GM12878 (cell line): ENCODE measurements around the gene ARHGEF17. TPM values are rescaled to one million over a fixed set of nuclear protein-coding genes. Genes with fewer than 3 reads are reported as not detected.

ENCODE experiments used
- ATAC-seq: fragments of 200-7000 bp; cut with Tn5 transposase; 3 replicates; pipeline ENCODE4 v1.9.1; 2020; ENCODE audit warnings: mild to moderate bottlenecking, moderate library complexity
- BruUV-seq: library from RNA; stranded (reverse); fragments of 400-500 nt; replicated peaks from 2 replicates; lab custom pipeline; 2021; lab: Mats Ljungman, UMichigan
- CTCF ChIA-PET: fragments of 300-600 bp; sonication (Branson Sonifier 250); formaldehyde crosslinking; extraction: SDS; loops from one replicate; lab custom pipeline; 2021; ENCODE audit warnings: inconsistent platforms; lab: Yijun Ruan, JAX
- POLR2A ChIA-PET: fragments of 350-600 bp; formaldehyde crosslinking; extraction: SDS; loops from one replicate; lab custom pipeline; 2021; ENCODE audit warnings: inconsistent platforms; lab: Charles Lee
- RAD21 ChIA-PET: fragments of 300-600 bp; sonication (Branson Sonifier 250); formaldehyde crosslinking; loops from one replicate; lab custom pipeline; 2023; ENCODE audit warnings: antibody characterized with exemption; ENCODE audit not compliant: unreplicated experiment; lab: Charles Lee
- SMC1A ChIA-PET: fragments of 300-600 bp; sonication (Branson Sonifier 250); formaldehyde crosslinking; loops from one replicate; lab custom pipeline; 2023; ENCODE audit not compliant: unreplicated experiment, uncharacterized antibody; lab: Charles Lee
- DNase-seq: peaks from one replicate; pipeline ENCODE4 v3.0.0-alpha.2; 2011; ENCODE audit warnings: low read depth, low spot score
- FAIRE-seq: peaks from 3 replicates; lab custom pipeline; 2011; peaks lifted over from hg19 to GRCh38; lab: Jason Lieb, UNC
- H2AFZ ChIP-seq: 2 replicates; pipeline ENCODE4 v1.6.0; 2011; ENCODE audit warnings: low read depth, low read length, control low read depth; ENCODE audit not compliant: control insufficient read depth
- H3K27ac ChIP-seq: 2 replicates; pipeline ENCODE4 v1.5.1; 2011; ENCODE audit warnings: control low read depth; ENCODE audit not compliant: control insufficient read depth, insufficient read depth
- H3K27me3 ChIP-seq, 2 experiments: replicated peaks in 1 of 2; 2 replicates each; pipeline versions ENCODE4 v1.6.0 to v1.6.1; 2011; ENCODE audit warnings: low read length in 1 of 2; ENCODE audit not compliant: control insufficient read depth in 2 of 2, insufficient read depth in 2 of 2
- H3K36me3 ChIP-seq, 2 experiments: 2 replicates each; pipeline ENCODE4 v1.5.1; 2011; ENCODE audit warnings: low read length in 1 of 2; ENCODE audit not compliant: control insufficient read depth in 2 of 2, insufficient read depth in 2 of 2
- H3K4me1 ChIP-seq: 2 replicates; pipeline ENCODE4 v1.6.1; 2011; ENCODE audit warnings: mild to moderate bottlenecking, low read length, moderate library complexity, mixed read lengths; ENCODE audit not compliant: control insufficient read depth, insufficient read depth
- H3K4me2 ChIP-seq: 2 replicates; pipeline ENCODE4 v1.6.0; 2011; ENCODE audit warnings: control low read depth; ENCODE audit not compliant: control insufficient read depth, insufficient read depth
- H3K4me3 ChIP-seq: fragments of 200-600 bp; sonication (generic); 2 replicates; pipeline ENCODE4 v1.5.1; 2016
- H3K79me2 ChIP-seq: 2 replicates; pipeline ENCODE4 v1.6.0; 2011; ENCODE audit warnings: low read length; ENCODE audit not compliant: control insufficient read depth, insufficient read depth
- H3K9ac ChIP-seq: 2 replicates; pipeline ENCODE4 v1.8.0; 2011; ENCODE audit warnings: low read length, control low read depth, mixed read lengths; ENCODE audit not compliant: control insufficient read depth, insufficient read depth
- H3K9me3 ChIP-seq: replicated peaks from 3 replicates; pipeline ENCODE4 v1.5.1; 2011; ENCODE audit warnings: mild to moderate bottlenecking, low read length; ENCODE audit not compliant: control insufficient read depth, insufficient read depth
- H4K20me1 ChIP-seq: 2 replicates; pipeline ENCODE4 v1.6.0; 2011; ENCODE audit not compliant: control insufficient read depth, insufficient read depth
- EED ChIP-seq: sonication (generic); IDR thresholded peaks from 2 replicates; pipeline ENCODE4 v1.6.1; 2016; ENCODE audit warnings: antibody characterized with exemption, low read depth
- EZH2 ChIP-seq: IDR thresholded peaks from 2 replicates; pipeline ENCODE4 v1.6.1; 2012; ENCODE audit warnings: low read depth, mild to moderate bottlenecking, control low read depth, inconsistent platforms, low read length, borderline replicate concordance; ENCODE audit not compliant: control insufficient read depth
- HSF1 ChIP-seq: fragments of 150-350 bp; IDR thresholded peaks from 2 replicates; pipeline ENCODE4 v1.6.1; 2014; ENCODE audit warnings: mild to moderate bottlenecking, low read depth, low read length
- MEF2B ChIP-seq: fragments of 450-650 bp; IDR thresholded peaks from 2 replicates; pipeline ENCODE4 v1.6.1; 2018; ENCODE audit warnings: mild to moderate bottlenecking, moderate library complexity; ENCODE audit not compliant: partially characterized antibody, poor library complexity, severe bottlenecking
- MTA2 ChIP-seq: fragments of 450-650 bp; IDR thresholded peaks from 2 replicates; pipeline ENCODE4 v1.6.1; 2016; ENCODE audit warnings: low read depth, mild to moderate bottlenecking, moderate library complexity
- SMAD5 ChIP-seq: IDR thresholded peaks from 2 replicates; pipeline ENCODE4 v1.6.1; 2016; ENCODE audit warnings: antibody characterized with exemption, low read depth
- WGBS: methylation state at CpG from one replicate; pipeline ENCODE4 v1.1.6; 2016; ENCODE audit warnings: low lambda C conversion rate; ENCODE audit not compliant: insufficient replicate concordance, insufficient coverage; ENCODE audit errors: missing lambda C conversion rate; 5-methylcytosine and 5-hydroxymethylcytosine counted together
- in situ Hi-C: fragments of 300-500 bp; cut with MboI; formaldehyde crosslinking; loops from 9 replicates; pipeline ENCODE4 v1.14.3; 2018; ENCODE audit warnings: mixed read lengths
- intact Hi-C: fragments of 100-400 bp; cut with micrococcal nuclease; formaldehyde crosslinking; loops from one replicate; pipeline ENCODE4 v1.14.2; 2022; ENCODE audit not compliant: unreplicated experiment
- polyA plus RNA-seq, 11 experiments: library from polyadenylated mRNA; depleted of rRNA in 4 of 11; unstranded in 6 of 11; stranded (reverse) in 5 of 11; fragments of >200 nt; fragmentation: Nextera tagmentation in 4 of 11; fragmentation: Illumina TruSeq in 1 of 11; extraction: Ambion mirVana in 4 of 11; extraction: Trizol in 1 of 11; gene quantifications; 1 replicate in 1 of 11; 2 replicates in 10 of 11; pipeline versions ENCODE4 v1.2.1 to v1.2.3, GENCODE V29; 2011 to 2016; ENCODE audit warnings: inconsistent platforms in 2 of 11, missing spikeins in 2 of 11, low read depth in 1 of 11
- total RNA-seq, 4 experiments: library from RNA; depleted of rRNA in 3 of 4; stranded (reverse); fragments of >200 nt in 3 of 4; fragmentation: Illumina TruSeq in 1 of 4; extraction: Trizol in 1 of 4; gene quantifications; 2 replicates each; pipeline versions ENCODE4 v1.2.1 to v1.2.3, GENCODE V29; 2013 to 2021

ARHGEF17 gene
- total and polyA plus RNA-seq, 10 of the 15 experiments (the other 5 are each of a cell fraction or from before 2014, with no cell fraction given): 0.15 to 11.0 (median 1.7) TPM

- Histone ChIP-seq H3K4me3 (no peak overlapping the region), H3K27me3 (no peaks in the 10 kb centered on the region), H3K79me2 (no peaks in the 10 kb centered on the region), H3K4me1 (peaks cover 14% of the 10 kb centered on the region), H3K27ac (no peak overlapping the region), H3K4me2 (no peak overlapping the region), H3K9ac (no peak overlapping the region), H3K36me3 (peaks cover 0 to 2% of the 10 kb centered on the region in 2 experiments; a peak in 1 of 4 replicates), H4K20me1 (no peaks in the 10 kb centered on the region), H3K9me3 (no peaks in the 10 kb centered on the region), H2AFZ (no peak overlapping the region)
- FAIRE-seq (no peak), DNase-seq (no peak), ATAC-seq (no peak)
- 39% methylated on average over 2 of the region's 2 CpGs for WGBS
- ChIA-PET SMC1A (interaction anchor here (1.1 to 6.2 kb wide), 5 partner anchors 31 to 322 kb away, joined by 3 to 134 read pairs (median 5); partner anchors contain the start of gene ARHGEF17), RAD21 (interaction anchor here (0.7 to 6.2 kb wide), 8 partner anchors 12 to 496 kb away, joined by 3 to 227 read pairs (median 3); partner anchors contain the start of gene ARHGEF17), CTCF (interaction anchor here (0.6 to 9.3 kb wide), 8 partner anchors 11 to 411 kb away, joined by 3 to 326 read pairs (median 28); partner anchors contain the start of gene ARHGEF17), POLR2A (interaction anchor here (0.7 to 1.3 kb wide), 3 partner anchors 15 to 47 kb away, joined by 3 to 5 read pairs (median 3); no protein-coding TSS in a partner anchor)
- BruUV-seq: no TSS peak
- TF ChIP-seq MTA2: no peak
- no peak for TF ChIP-seq EED
- TF ChIP-seq HSF1: no peak
- no peak for TF ChIP-seq SMAD5
- no peak for TF ChIP-seq MEF2B
- TF ChIP-seq EZH2: no peak
- in situ Hi-C loops (loop anchor here (5.0 kb wide), 1 partner anchor 46 kb away; no protein-coding TSS in a partner anchor), intact Hi-C loops (no loop called here)
These were observed 29.8 kb downstream of the ARHGEF17 start for GRCh38 chr11:73337846-73338245.
